ENCODE data around the gene LILRA6.
"Not testable (repeated sequence)": the region's sequence is repeated elsewhere in the genome, so short reads cannot be mapped to it uniquely, and the experiment has no call there.

Gene LILRA6

GRCh38 chr19:54242646-54243045 is at the start of gene LILRA6:
Gene LILRA6, minus strand, starts transcription at chr19:54242790.
- not testable (repeated sequence) for DNase-seq (ENCODE audit: low read depth)

- DNase-seq (ENCODE audit: low read depth), result not testable (repeated sequence)
Observed at GRCh38 chr19:54289160-54289559, 46.6 kb upstream of the LILRA6 start.

DNA sequence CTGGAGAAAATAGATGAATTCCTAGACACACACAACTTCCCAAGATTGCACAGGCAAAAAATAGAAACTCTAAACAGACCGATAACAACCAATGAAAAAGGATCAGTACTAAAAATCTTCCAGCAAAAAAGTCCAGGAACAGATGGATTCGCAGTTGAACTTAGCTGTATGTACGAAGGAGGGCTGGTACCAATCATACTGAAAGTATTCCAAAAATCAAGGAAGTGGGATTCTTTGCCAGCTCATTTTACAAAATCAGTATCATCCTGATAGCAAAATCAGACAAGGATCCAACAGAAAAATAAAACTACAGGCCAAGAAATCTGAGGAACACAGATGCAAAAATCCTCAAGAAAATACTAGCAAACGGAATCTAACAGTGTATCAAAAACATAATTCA is 44.9 kb upstream of the LILRA6 start:
- no peak for DNase-seq (ENCODE audit: low read depth)

- DNase-seq (ENCODE audit: low read depth), result not testable (repeated sequence)
Observed at GRCh38 chr19:54286283-54286682, 43.7 kb upstream of the LILRA6 start.

- DNase-seq (ENCODE audit: low read depth), result not testable (repeated sequence)
Observed at GRCh38 chr19:54285427-54286056, 43.0 kb upstream of the LILRA6 start.

DNA sequence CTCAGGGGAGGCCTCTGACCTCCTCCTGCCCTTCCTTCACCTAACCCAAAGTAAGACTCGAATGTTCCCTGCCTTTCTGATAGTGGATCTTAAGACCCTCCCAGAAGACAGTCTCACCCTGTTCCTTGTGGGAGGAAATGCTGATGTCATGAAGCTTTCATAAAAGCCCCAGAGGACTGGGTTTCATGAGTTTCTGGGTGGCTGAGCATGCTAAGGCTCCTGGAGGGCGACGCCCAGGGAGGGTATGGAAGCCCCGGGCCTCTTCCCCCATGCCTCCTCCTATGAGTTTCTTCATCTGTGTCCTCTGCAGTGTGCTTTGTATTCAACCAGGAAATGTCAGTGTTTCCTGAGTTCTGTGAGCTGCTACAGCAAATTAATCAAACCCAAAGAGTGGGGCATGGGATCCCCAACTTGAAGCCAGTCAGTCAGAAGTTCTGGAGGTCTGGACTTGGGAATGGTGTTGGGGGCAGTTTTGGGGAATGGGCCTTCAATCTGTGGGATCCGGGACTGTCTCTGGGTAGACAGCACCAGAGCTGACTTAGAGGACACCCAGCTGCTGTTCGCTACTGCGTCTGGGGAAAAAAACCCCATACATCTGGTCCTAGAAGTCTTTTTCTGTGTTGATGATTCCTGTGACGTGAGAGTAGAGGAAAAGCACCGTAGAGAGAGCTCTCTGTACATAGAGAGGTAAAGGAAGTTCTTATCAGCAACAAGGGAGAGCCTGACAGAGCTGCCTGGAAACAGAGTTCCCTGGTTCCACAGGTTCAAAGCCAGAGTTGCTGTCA is 40.3 kb upstream of the LILRA6 start:
- no peak for DNase-seq (ENCODE audit: low read depth)

GRCh38 chr19:54281729-54282075 is 39.1 kb upstream of the LILRA6 start:
- not testable (repeated sequence) for DNase-seq (ENCODE audit: low read depth)

DNA sequence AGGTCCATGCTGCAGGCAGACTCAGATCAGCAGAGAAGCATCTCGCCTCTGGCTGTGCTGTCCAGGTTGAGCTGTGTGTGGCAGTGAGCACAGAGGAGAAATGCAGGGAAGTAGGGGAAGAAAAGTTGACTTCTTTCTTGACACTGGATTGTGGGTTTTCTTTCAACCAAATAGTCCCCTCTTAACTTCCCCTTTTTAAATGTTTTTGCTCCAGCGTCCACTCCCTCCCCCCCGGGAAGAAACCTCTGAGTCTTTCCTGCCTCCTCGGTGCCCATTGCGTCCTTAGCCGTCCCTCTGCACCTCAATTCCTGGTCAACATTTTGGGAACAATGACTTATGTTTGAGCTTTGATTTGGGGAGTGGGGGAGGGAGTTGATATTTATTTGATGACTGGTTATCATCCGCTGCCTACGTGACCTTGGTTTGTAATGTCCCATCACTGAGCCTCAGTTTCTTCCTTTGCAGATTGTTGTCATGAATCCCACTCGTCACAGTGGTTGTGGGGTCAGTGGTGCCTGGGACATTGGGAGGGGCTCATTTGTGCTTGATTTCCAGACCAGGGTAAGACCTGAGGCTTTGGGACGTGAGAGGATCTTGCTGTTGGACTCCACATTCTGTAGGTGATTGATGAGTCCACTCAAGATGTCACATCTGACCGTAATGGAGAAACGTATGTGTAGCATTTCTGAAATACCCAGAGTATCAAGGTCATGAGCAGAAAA is 38.6 kb upstream of the LILRA6 start, which contains the start of gene LILRB2:
LILRB2 (minus strand) TSS at position 104 of the 722 bp plus-strand sequence. CDS start 614 bp downstream, outside the sequence.
- DNase-seq (ENCODE audit: low read depth), result no peak

- not testable (repeated sequence) for DNase-seq (ENCODE audit: low read depth)
Observed at GRCh38 chr19:54280441-54280840, 37.9 kb upstream of the LILRA6 start.

- DNase-seq (ENCODE audit: low read depth), result not testable (repeated sequence)
Observed at GRCh38 chr19:54280025-54280424, 37.4 kb upstream of the LILRA6 start.

GRCh38 chr19:54279406-54279962 is 36.9 kb upstream of the LILRA6 start:
- DNase-seq (ENCODE audit: low read depth), result no peak

- not testable (repeated sequence) for DNase-seq (ENCODE audit: low read depth)
Observed at GRCh38 chr19:54278571-54279195, 36.1 kb upstream of the LILRA6 start.

GRCh38 chr19:54278056-54278455 is 35.5 kb upstream of the LILRA6 start:
- not testable (repeated sequence) for DNase-seq (ENCODE audit: low read depth)

- DNase-seq (ENCODE audit: low read depth), result not testable (repeated sequence)
Observed at GRCh38 chr19:54277111-54277615, 34.6 kb upstream of the LILRA6 start.

DNA sequence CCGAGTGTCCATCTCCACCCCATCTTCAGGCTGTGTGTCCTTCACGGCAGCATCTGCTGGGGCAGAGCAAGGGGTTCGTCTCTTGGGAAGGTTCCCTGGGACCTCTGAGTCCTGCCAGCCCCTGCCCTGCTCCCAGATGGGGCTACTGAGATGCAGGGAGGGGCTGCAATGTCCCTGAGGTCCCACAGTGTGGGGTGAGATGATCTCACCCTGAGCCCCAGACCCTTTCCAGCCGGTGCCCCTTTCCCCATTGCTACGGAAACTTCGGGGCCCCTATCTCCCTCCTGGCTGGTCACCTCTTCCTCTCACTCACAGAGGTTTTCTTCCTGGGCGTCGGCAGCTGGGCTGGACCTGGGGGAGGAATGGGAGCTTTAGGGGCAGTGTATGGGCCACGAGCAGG is 33.4 kb upstream of the LILRA6 start:
- no peak for DNase-seq (ENCODE audit: low read depth)

GRCh38 chr19:54274516-54274915 is 31.9 kb upstream of the LILRA6 start:
- not testable (repeated sequence) for DNase-seq (ENCODE audit: low read depth)

- no peak for DNase-seq (ENCODE audit: low read depth)
Observed at GRCh38 chr19:54273821-54274220, 31.2 kb upstream of the LILRA6 start.

DNA sequence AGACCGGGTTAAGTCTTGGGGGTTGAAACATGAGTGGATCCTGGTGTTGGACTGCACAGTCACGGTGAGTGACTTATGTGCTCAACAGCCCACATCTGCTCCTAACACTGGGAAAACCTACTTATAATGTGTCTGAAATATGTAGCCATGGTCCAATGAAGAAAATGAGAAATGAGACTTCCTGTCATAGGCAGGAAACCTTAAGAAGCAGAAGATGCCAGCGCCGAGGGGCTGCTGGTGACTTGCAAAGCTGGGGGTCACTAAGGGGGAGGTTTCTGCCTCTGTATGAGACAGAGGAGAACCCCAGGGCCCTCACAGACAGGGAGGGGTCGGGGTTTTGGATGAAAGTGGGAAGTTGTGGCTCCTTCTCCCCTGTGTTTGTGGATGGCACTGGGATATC is 29.6 kb upstream of the LILRA6 start:
- not testable (repeated sequence) for DNase-seq (ENCODE audit: low read depth)

DNA sequence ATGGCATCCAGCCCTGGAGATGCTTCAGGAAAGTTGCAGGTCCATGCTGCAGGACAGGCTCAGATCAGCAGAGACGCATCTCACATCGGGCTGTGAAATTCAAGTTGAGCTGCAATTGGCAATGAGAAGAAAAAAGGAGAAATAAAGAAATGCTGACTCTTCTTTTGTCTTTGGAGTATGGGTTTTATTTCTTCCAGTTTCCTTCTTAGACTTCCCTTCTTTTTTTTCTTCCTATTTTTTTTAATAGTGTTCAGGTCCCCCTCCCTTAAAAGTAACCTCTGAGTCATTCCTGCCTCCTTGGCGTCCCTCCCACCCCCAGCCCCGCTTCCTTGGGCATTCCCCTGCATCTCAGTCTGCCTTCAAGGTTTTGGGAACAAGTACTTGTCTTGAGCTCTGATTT is 29.0 kb upstream of the LILRA6 start:
- DNase-seq (ENCODE audit: low read depth), result not testable (repeated sequence)

- DNase-seq (ENCODE audit: low read depth), result no peak
Observed at GRCh38 chr19:54271106-54271505, 28.5 kb upstream of the LILRA6 start.

GRCh38 chr19:54268936-54269335 is 26.3 kb upstream of the LILRA6 start:
- DNase-seq (ENCODE audit: low read depth), result no peak

GRCh38 chr19:54266133-54266532 is 23.5 kb upstream of the LILRA6 start:
- DNase-seq (ENCODE audit: low read depth), result peak; percentile 56

Data from activated T-cell treated with anti-CD3 and anti-CD28 coated beads for 48 hours (primary cell).